ENCODE results near the gene SORCS3.

The SORCS3 gene

DNA sequence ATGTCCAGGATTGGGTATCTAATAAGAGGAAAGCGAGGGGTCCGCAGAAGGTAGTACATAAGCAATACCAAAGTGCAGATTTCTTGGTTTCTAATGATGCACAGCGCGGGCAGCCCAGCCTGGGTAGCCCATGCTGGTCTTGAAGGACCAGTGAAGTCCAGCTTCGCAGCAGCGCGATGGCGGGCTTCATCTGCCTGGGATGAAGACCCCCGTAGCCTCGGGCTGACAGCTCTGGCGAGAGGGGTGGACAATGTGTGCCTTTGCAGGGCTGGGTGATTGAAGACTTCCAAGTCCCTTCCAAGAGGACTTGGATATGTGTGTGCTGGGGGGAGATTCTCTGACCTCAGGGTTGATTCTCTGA is 2.2 kb downstream of the SORCS3 start:
- Histone ChIP-seq H3K4me2 (ENCODE audit: insufficient read depth, low read length) (no peak overlapping the region), H4K20me1 (ENCODE audit: insufficient read depth, low read length) (no peaks in the 10 kb centered on the region), H3K9me3 (ENCODE audit: insufficient read depth, low read length, severe bottlenecking) (no peaks in the 10 kb centered on the region), H3K36me3 (ENCODE audit: insufficient read depth, low read length) (no peaks in the 10 kb centered on the region), H3K9ac (ENCODE audit: low read depth, low read length) (no peak overlapping the region), H3K4me3 (ENCODE audit: low read depth in 1 of 2, low read length in 2 of 2) (no peak overlapping the region), H3K4me1 (ENCODE audit: insufficient read depth, low read length) (no peaks in the 10 kb centered on the region), H2AFZ (ENCODE audit: low read depth, low read length) (no peak overlapping the region), H3K79me2 (ENCODE audit: insufficient read depth, low read length) (no peaks in the 10 kb centered on the region), H3K27me3 (ENCODE audit: insufficient read depth, low read length, poor library complexity) (no peaks in the 10 kb centered on the region), H3K27ac (ENCODE audit: low read length) (no peak overlapping the region)
- TF ChIP-seq, protein P1, sequence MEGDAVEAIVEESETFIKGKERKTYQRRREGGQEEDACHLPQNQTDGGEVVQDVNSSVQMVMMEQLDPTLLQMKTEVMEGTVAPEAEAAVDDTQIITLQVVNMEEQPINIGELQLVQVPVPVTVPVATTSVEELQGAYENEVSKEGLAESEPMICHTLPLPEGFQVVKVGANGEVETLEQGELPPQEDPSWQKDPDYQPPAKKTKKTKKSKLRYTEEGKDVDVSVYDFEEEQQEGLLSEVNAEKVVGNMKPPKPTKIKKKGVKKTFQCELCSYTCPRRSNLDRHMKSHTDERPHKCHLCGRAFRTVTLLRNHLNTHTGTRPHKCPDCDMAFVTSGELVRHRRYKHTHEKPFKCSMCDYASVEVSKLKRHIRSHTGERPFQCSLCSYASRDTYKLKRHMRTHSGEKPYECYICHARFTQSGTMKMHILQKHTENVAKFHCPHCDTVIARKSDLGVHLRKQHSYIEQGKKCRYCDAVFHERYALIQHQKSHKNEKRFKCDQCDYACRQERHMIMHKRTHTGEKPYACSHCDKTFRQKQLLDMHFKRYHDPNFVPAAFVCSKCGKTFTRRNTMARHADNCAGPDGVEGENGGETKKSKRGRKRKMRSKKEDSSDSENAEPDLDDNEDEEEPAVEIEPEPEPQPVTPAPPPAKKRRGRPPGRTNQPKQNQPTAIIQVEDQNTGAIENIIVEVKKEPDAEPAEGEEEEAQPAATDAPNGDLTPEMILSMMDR (IDR thresholded peaks at IDR 0.05; ENCODE audit: borderline replicate concordance, extremely low read depth, low read length, poor library complexity, severe bottlenecking) = no peak
- no peak for TF ChIP-seq EZH2 (IDR thresholded peaks at IDR 0.05; ENCODE audit: borderline replicate concordance, low read depth, low read length, severe bottlenecking)
- no peak for DNase-seq
- no peak for ATAC-seq (ENCODE audit: insufficient read depth, low read depth)

DNA sequence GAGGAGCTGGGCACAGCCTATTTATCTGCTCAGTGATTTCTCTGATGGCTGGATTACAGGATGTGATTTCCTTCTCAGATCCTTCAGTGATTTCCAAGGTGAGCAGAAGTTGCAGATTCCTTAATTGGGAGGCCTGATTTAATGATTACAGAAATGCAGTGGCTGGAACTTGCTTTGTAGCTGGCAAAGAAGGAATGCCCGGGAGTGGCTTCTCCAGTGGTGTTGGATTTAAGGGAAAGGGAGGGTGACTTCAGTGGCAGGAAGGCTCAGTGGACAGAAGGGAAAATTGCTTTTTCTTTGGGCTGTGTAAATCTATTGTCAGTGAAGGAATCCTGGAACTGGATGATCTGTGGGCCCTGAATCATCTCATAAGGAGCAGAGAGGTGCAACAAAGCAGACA is 5.1 kb downstream of the SORCS3 start:
- H3K9ac ChIP-seq (ENCODE audit: low read depth, low read length) = no peak overlapping the region
- H3K36me3 ChIP-seq (ENCODE audit: insufficient read depth, low read length) = no peaks in the 10 kb centered on the region
- H3K27ac ChIP-seq (ENCODE audit: low read length) = no peak overlapping the region
- no peaks in the 10 kb centered on the region for H3K4me1 ChIP-seq (ENCODE audit: insufficient read depth, low read length)
- H3K4me3 ChIP-seq (ENCODE audit: low read depth in 1 of 2, low read length in 2 of 2) = no peak overlapping the region
- no peaks in the 10 kb centered on the region for H4K20me1 ChIP-seq (ENCODE audit: insufficient read depth, low read length)
- H3K79me2 ChIP-seq (ENCODE audit: insufficient read depth, low read length) = no peaks in the 10 kb centered on the region
- H3K27me3 ChIP-seq (ENCODE audit: insufficient read depth, low read length, poor library complexity) = no peaks in the 10 kb centered on the region
- ATAC-seq (ENCODE audit: insufficient read depth, low read depth) (no peak), DNase-seq (no peak)
- no peaks in the 10 kb centered on the region for H3K9me3 ChIP-seq (ENCODE audit: insufficient read depth, low read length, severe bottlenecking)
- no peak overlapping the region for H2AFZ ChIP-seq (ENCODE audit: low read depth, low read length)
- H3K4me2 ChIP-seq (ENCODE audit: insufficient read depth, low read length) = no peak overlapping the region
- TF ChIP-seq, protein P1 (IDR thresholded peaks at IDR 0.05; ENCODE audit: borderline replicate concordance, extremely low read depth, low read length, poor library complexity, severe bottlenecking) = no peak

DNA sequence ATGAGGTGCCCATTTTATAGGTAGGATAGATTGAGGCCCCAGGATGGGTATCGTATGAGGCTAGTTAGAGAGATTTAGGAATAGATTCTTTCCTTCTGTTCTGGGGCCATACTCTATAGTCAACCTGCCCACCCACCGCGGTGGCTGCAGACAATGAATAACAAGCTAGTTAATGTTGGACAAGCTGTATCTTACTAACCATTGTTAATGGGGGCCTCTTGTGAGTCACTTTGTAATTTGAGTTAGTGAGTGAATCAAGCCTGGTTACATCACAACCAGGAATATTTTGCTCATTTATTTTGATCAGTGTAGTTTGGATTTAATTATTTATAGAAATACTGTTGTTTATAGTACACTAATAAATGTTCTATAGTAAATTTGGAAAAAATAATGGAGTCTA is 7.3 kb downstream of the SORCS3 start:
- Histone ChIP-seq H4K20me1 (ENCODE audit: insufficient read depth, low read length) (no peaks in the 10 kb centered on the region), H3K79me2 (ENCODE audit: insufficient read depth, low read length) (no peaks in the 10 kb centered on the region), H3K4me3 (ENCODE audit: low read depth in 1 of 2, low read length in 2 of 2) (no peak overlapping the region), H2AFZ (ENCODE audit: low read depth, low read length) (no peak overlapping the region), H3K4me2 (ENCODE audit: insufficient read depth, low read length) (no peak overlapping the region), H3K4me1 (ENCODE audit: insufficient read depth, low read length) (no peaks in the 10 kb centered on the region), H3K27me3 (ENCODE audit: insufficient read depth, low read length, poor library complexity) (no peaks in the 10 kb centered on the region), H3K9me3 (ENCODE audit: insufficient read depth, low read length, severe bottlenecking) (no peaks in the 10 kb centered on the region), H3K9ac (ENCODE audit: low read depth, low read length) (no peak overlapping the region), H3K36me3 (ENCODE audit: insufficient read depth, low read length) (no peaks in the 10 kb centered on the region), H3K27ac (ENCODE audit: low read length) (no peak overlapping the region)
- DNase-seq (no peak), ATAC-seq (ENCODE audit: insufficient read depth, low read depth) (no peak)
- TF ChIP-seq EZH2 (IDR thresholded peaks at IDR 0.05; ENCODE audit: borderline replicate concordance, low read depth, low read length, severe bottlenecking) = no peak
- TF ChIP-seq, protein P1 (IDR thresholded peaks at IDR 0.05; ENCODE audit: borderline replicate concordance, extremely low read depth, low read length, poor library complexity, severe bottlenecking) = no peak

DNA sequence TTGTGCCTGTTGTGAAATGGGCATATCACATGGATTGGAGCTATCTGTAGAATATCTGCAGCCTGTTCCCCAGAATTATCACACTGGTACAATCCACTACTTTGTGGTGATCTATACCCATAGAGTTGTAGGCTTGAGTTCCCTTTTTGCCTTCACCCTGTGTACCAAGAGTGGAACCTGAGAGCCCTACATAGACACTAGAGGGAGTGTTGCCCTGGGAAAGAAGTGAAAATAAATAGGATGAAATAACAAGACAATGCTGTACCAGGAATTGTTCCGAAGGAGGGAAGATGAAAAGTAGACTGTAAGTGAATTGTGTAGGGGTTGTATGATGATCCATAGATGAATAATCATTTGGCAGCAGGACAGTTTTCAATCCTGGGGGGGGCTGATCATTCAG is 9.0 kb downstream of the SORCS3 start:
- ATAC-seq (ENCODE audit: insufficient read depth, low read depth) = no peak
- Histone ChIP-seq H3K27me3 (ENCODE audit: insufficient read depth, low read length, poor library complexity) (no peaks in the 10 kb centered on the region), H3K9ac (ENCODE audit: low read depth, low read length) (no peak overlapping the region), H3K27ac (ENCODE audit: low read length) (no peak overlapping the region), H4K20me1 (ENCODE audit: insufficient read depth, low read length) (no peaks in the 10 kb centered on the region), H3K4me3 (ENCODE audit: low read depth in 1 of 2, low read length in 2 of 2) (no peak overlapping the region), H3K79me2 (ENCODE audit: insufficient read depth, low read length) (no peaks in the 10 kb centered on the region), H3K4me1 (ENCODE audit: insufficient read depth, low read length) (no peaks in the 10 kb centered on the region), H3K36me3 (ENCODE audit: insufficient read depth, low read length) (no peaks in the 10 kb centered on the region), H3K4me2 (ENCODE audit: insufficient read depth, low read length) (no peak overlapping the region), H3K9me3 (ENCODE audit: insufficient read depth, low read length, severe bottlenecking) (no peaks in the 10 kb centered on the region), H2AFZ (ENCODE audit: low read depth, low read length) (no peak overlapping the region)
- no peak for DNase-seq
- TF ChIP-seq EZH2 (IDR thresholded peaks at IDR 0.05; ENCODE audit: borderline replicate concordance, low read depth, low read length, severe bottlenecking) = no peak
- TF ChIP-seq, protein P1 (IDR thresholded peaks at IDR 0.05; ENCODE audit: borderline replicate concordance, extremely low read depth, low read length, poor library complexity, severe bottlenecking) = peak; percentile 16
